ENCODE data around the gene VPS26A.

Gene VPS26A

DNA sequence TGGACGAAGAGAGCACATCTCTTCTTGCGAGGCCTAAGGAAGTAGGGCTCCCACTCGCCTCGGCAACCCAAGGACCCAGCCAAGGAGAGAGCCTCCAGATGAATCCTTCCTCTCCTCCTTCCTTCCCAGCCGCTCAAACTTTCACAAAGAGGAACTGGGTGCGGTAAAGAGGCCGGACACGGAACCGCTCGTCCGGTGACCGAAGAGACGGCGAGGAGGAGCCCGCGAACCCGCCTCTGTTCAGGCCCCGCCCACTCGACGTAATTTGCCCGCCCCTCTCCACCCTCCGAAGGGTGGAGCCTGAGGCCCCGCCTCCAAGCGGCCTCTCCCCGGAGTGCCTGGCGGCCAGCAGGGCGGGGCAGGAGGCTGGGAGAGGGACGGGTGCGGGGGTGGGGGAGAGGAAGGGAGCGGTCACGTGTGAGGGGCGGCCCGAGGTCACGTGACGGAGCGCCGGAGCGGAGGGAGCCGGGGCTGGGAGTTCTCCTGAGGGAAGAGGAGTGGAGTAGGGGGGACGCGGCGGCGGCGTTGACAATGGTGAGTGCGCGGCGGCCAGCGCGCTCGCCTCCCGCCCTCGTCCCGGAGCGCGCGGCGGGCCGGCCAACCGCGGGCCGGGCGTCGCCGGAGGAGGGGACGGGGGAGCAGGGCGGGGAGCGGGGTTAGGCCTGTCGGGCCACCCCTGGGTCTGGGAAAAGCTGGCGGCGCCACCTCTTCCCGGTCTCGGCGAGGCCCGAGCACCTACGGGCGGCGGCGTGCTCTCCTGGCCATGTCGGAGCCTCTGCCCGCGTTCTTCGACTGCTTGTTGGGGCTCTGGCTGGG is at the start of gene VPS26A:
VPS26A (plus strand) TSS at position 432 of the 816 bp plus-strand sequence; CDS start at position 532, 100 bp downstream.
- peak; percentile 97 to 98 for DNase-seq (ENCODE audit: low read depth in 1 of 2, low spot score in 1 of 2)

- no peak for DNase-seq (ENCODE audit: low read depth in 1 of 2, low spot score in 1 of 2)
Measured at GRCh38 chr10:69074532-69074931, 49.4 kb upstream of the VPS26A start.

DNA sequence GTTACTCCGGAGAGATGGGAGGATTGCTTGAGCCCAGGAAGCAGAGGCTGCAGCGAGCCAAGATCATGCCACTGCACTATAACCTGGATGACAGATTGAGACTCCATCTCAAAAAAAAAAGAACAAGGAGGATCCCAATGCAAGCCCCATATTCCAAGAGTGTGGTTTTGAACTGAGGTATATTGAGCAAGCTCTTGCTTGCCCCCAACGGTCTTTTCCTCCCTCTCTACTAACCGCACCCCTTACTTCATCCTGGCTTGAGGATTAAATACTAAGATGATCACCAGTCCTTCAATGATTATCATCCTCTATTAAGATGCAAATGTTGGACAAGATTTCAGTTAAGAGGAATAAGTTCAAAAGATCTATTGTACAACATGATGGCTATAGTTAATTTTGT is 48.5 kb upstream of the VPS26A start:
- no peak for DNase-seq (ENCODE audit: low read depth in 1 of 2, low spot score in 1 of 2)

- no peak for DNase-seq (ENCODE audit: low read depth in 1 of 2, low spot score in 1 of 2)
Measured at GRCh38 chr10:69078311-69078710, 45.7 kb upstream of the VPS26A start.

GRCh38 chr10:69080226-69080625 is 43.8 kb upstream of the VPS26A start:
- DNase-seq (ENCODE audit: low read depth in 1 of 2, low spot score in 1 of 2): no peak

DNA sequence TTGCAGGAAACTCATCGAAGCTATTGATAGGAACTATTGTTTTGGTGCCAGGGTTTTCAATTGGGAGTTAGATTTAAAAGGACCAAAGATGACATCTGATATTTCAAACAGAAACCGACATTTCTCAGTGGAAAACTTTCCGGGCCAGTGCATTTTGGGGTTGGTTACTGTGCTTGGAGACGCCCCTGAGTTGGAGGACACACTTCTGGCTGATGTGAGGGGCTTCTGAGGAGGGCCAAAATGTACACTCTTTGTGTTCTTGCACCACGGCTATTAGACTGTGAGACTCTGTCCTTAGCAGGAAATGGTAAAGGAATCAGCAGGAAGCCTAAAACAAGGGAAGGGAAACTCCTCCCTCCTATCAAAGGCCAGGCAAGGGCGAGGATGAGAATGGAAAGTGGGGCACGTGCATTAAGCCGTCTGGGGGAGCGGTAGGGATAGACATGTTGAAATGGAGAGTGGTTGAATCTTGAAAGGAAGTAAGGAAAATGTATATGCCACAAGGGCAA is 37.9 kb upstream of the VPS26A start:
- no peak for DNase-seq (ENCODE audit: low read depth in 1 of 2, low spot score in 1 of 2)

GRCh38 chr10:69087590-69088470 is 36.1 kb upstream of the VPS26A start, which contains the start of gene SRGN:
Gene SRGN, plus strand, starts transcription at chr10:69088103. Its CDS starts 55 bp downstream, at chr10:69088158.
- peak; percentile 54 to 86 for DNase-seq (ENCODE audit: low read depth in 1 of 2, low spot score in 1 of 2)

DNA sequence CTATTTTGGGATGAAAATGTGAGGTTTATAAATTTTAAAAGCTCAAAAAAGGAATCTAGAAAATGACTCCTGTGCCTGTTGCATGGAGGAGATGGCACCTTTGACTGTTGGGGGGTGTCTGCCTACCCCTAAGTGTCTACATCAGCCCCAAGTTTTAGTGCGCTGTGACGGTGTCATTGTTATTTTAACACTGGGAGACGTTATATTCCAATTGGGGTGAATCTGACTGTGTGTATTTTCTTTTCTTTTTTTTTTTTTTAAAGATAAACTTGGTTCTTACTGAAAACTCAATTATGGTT is 35.6 kb upstream of the VPS26A start:
- DNase-seq (ENCODE audit: low read depth in 1 of 2, low spot score in 1 of 2): no peak

- peak in 1 of 2 donors; percentile 71 for DNase-seq (ENCODE audit: low read depth in 1 of 2, low spot score in 1 of 2)
Measured at GRCh38 chr10:69088801-69089501, 35.0 kb upstream of the VPS26A start.

GRCh38 chr10:69089638-69090599 is 34.1 kb upstream of the VPS26A start:
- peak; percentile 50 to 81 for DNase-seq (ENCODE audit: low read depth in 1 of 2, low spot score in 1 of 2)

DNA sequence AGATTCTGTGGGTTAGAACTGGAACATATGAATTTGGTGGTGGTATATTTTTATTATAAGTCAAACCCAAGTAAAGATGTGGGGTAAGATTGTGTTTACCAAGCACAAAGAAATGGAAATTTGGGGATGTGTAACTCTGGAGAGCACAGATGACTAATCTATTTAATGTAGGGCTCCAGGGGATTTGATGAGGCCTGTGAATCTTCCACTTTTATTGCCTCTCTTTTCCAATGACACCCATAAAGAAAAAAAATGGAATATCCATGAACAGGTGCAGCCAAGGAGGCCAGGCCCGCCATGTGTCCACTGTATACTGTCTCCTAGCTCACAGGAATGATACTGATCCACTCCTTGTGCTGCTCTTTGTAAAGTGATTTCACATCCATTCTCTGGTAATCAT is 33.3 kb upstream of the VPS26A start:
- no peak for DNase-seq (ENCODE audit: low read depth in 1 of 2, low spot score in 1 of 2)

- DNase-seq (ENCODE audit: low read depth in 1 of 2, low spot score in 1 of 2): no peak
Measured at GRCh38 chr10:69091143-69091651, 32.8 kb upstream of the VPS26A start.

- peak; percentile 40 to 82 for DNase-seq (ENCODE audit: low read depth in 1 of 2, low spot score in 1 of 2)
Measured at GRCh38 chr10:69092959-69093850, 30.8 kb upstream of the VPS26A start.

- no peak for DNase-seq (ENCODE audit: low read depth in 1 of 2, low spot score in 1 of 2)
Measured at GRCh38 chr10:69093933-69094332, 30.0 kb upstream of the VPS26A start.

- no peak for DNase-seq (ENCODE audit: low read depth in 1 of 2, low spot score in 1 of 2)
Measured at GRCh38 chr10:69096045-69096444, 27.9 kb upstream of the VPS26A start.

DNA sequence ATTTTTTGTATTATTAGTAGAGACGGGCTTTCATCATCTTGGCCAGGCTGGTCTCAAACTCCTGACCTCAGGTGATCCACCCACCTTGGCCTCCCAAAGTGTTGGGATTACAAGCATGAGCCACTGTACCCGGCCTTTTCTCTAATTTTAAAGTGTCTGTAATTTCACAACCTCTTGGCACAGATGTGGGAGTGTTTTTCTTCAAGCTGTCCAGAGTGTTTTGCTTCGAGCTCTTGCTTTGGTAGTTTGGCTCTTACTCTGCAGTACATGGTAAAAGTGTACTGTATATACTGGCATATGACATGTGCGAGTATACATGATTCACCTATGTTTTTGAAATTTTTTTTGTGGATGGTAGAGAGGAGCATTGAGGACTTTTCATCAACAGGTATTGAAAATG is 26.2 kb upstream of the VPS26A start:
- no peak for DNase-seq (ENCODE audit: low read depth in 1 of 2, low spot score in 1 of 2)

GRCh38 chr10:69100136-69100872 is 23.7 kb upstream of the VPS26A start:
- DNase-seq (ENCODE audit: low read depth in 1 of 2, low spot score in 1 of 2): no peak

GRCh38 chr10:69101451-69102095 is 22.4 kb upstream of the VPS26A start:
- DNase-seq (ENCODE audit: low read depth in 1 of 2, low spot score in 1 of 2): no peak

Data from activated CD4-positive, alpha-beta T cell treated with anti-CD3 and anti-CD28 coated beads, Interleukin-2, amount 50 U/mL, for 24 hours (primary cell).